Fibroblast of lung (primary cell): ENCODE data around the gene HHLA2.

Source experiments
- CTCF ChIP-seq, 2 donors: IDR thresholded peaks in 1 of 2; conservative IDR thresholded peaks in 1 of 2; 1 replicate in 1 of 2; 2 replicates in 1 of 2; pipeline ENCODE4 v1.5.1; 2011 to 2012; ENCODE audit warnings: low read length in 2 of 2, control low read depth in 1 of 2, inconsistent platforms in 1 of 2, low read depth in 1 of 2, mild to moderate bottlenecking in 1 of 2
- EZH2 ChIP-seq: IDR thresholded peaks from 2 replicates; pipeline ENCODE4 v1.5.1; 2012; ENCODE audit warnings: low read length, control low read depth, mild to moderate bottlenecking; ENCODE audit errors: missing control alignments

- TF ChIP-seq CTCF (conservative IDR thresholded peaks at IDR 0.05 in 1 of 2, IDR thresholded peaks at IDR 0.05 in 1 of 2; ENCODE audit: low read depth in 1 of 2, low read length in 2 of 2) (no peak), EZH2 (no peak)
Observed at GRCh38 chr3:108293858-108294257, 2.5 kb upstream of the HHLA2 start.
